GM19397 (cell line): ENCODE measurements around the gene SAPCD2.
A peak's percentile ranks its signal among the peaks of the same experiment; 100 is the strongest.

Source experiments
- ATAC-seq: cut with Tn5 transposase; IDR thresholded peaks from one replicate; pipeline ENCODE4 v1.9.1; 2021; ENCODE audit warnings: mild to moderate bottlenecking, moderate library complexity; ENCODE audit not compliant: unreplicated experiment

The SAPCD2 gene

GRCh38 chr9:137107312-137107921, 37.1 kb upstream of the SAPCD2 start:
- ATAC-seq, result no peak

GRCh38 chr9:137106662-137107250, 36.4 kb upstream of the SAPCD2 start:
- no peak for ATAC-seq

GRCh38 chr9:137105814-137106661, 35.7 kb upstream of the SAPCD2 start:
- ATAC-seq, result no peak

- no peak for ATAC-seq
These were observed 33.0 kb upstream of the SAPCD2 start for GRCh38 chr9:137103206-137103999.

GRCh38 chr9:137099231-137099630, 28.9 kb upstream of the SAPCD2 start:
- no peak for ATAC-seq

- no peak for ATAC-seq
These were observed 27.6 kb upstream of the SAPCD2 start for GRCh38 chr9:137097761-137098462.

GRCh38 chr9:137096785-137097546, 26.6 kb upstream of the SAPCD2 start:
- no peak for ATAC-seq

GRCh38 chr9:137095664-137096517, 25.5 kb upstream of the SAPCD2 start:
- peak; percentile 77 for ATAC-seq

GRCh38 chr9:137089232-137089947, 19.0 kb upstream of the SAPCD2 start:
- no peak for ATAC-seq

GRCh38 chr9:137088121-137088520, 17.8 kb upstream of the SAPCD2 start:
- ATAC-seq, result no peak

GRCh38 chr9:137087409-137087925, 17.1 kb upstream of the SAPCD2 start:
- ATAC-seq, result no peak

GRCh38 chr9:137086531-137087408, 16.4 kb upstream of the SAPCD2 start, which contains the start of gene MAN1B1:
TSS of gene MAN1B1 (plus strand) at chr9:137086985. CDS start at chr9:137087000, 15 bp downstream.
- peak; percentile 85 for ATAC-seq

- ATAC-seq, result peak; percentile 15
These were observed 15.7 kb upstream of the SAPCD2 start for GRCh38 chr9:137085920-137086530.

- ATAC-seq, result no peak
These were observed 14.2 kb upstream of the SAPCD2 start for GRCh38 chr9:137084526-137084925.

- no peak for ATAC-seq
These were observed 13.1 kb upstream of the SAPCD2 start for GRCh38 chr9:137083394-137084004.

GRCh38 chr9:137082925-137083290, 12.6 kb upstream of the SAPCD2 start:
- no peak for ATAC-seq
